Activated CD4-positive, alpha-beta T cell treated with anti-CD3 and anti-CD28 coated beads, Interleukin-2, Interleukin-6, amounts not matched to agents 100 ng/mL and 50 ng/mL, durations not matched to agents 16 hours and 8 hours (primary cell): Measurements from ENCODE around the gene CPNE2.
"Not testable (repeated sequence)": the region's sequence is repeated elsewhere in the genome, so short reads cannot be mapped to it uniquely, and the experiment has no call there.

Source experiments
- DNase-seq: peaks from one replicate; pipeline ENCODE4 v3.0.0-alpha.2; 2020

The CPNE2 gene

GRCh38 chr16:57091975-57092785 lies at the start of gene CPNE2:
Gene CPNE2, plus strand, starts transcription at chr16:57092583. Its CDS starts 18,160 bp downstream, at chr16:57110743.
- DNase-seq, result peak; percentile 45

GRCh38 chr16:57043248-57043647 lies 49.1 kb upstream of the CPNE2 start:
- no peak for DNase-seq

GRCh38 chr16:57044931-57045693 lies 47.3 kb upstream of the CPNE2 start:
- no peak for DNase-seq

- no peak for DNase-seq
Measured at GRCh38 chr16:57045694-57046381, 46.5 kb upstream of the CPNE2 start.

GRCh38 chr16:57048095-57048494 lies 44.3 kb upstream of the CPNE2 start:
- no peak for DNase-seq

- peak; percentile 40 for DNase-seq
Measured at GRCh38 chr16:57049678-57050077, 42.7 kb upstream of the CPNE2 start.

- DNase-seq, result no peak
Measured at GRCh38 chr16:57051696-57052228, 40.6 kb upstream of the CPNE2 start.

- no peak for DNase-seq
Measured at GRCh38 chr16:57053206-57053605, 39.2 kb upstream of the CPNE2 start.

- no peak for DNase-seq
Measured at GRCh38 chr16:57054338-57054737, 38.0 kb upstream of the CPNE2 start.

GRCh38 chr16:57054771-57055170 lies 37.6 kb upstream of the CPNE2 start:
- no peak for DNase-seq

- no peak for DNase-seq
Measured at GRCh38 chr16:57055671-57056070, 36.7 kb upstream of the CPNE2 start.

- no peak for DNase-seq
Measured at GRCh38 chr16:57058291-57058861, 34.0 kb upstream of the CPNE2 start.

- DNase-seq, result no peak
Measured at GRCh38 chr16:57060323-57061083, 31.9 kb upstream of the CPNE2 start.

- no peak for DNase-seq
Measured at GRCh38 chr16:57061084-57061905, 31.1 kb upstream of the CPNE2 start.

- no peak for DNase-seq
Measured at GRCh38 chr16:57062329-57062728, 30.1 kb upstream of the CPNE2 start.

- not testable (repeated sequence) for DNase-seq
Measured at GRCh38 chr16:57063189-57063588, 29.2 kb upstream of the CPNE2 start.

- DNase-seq, result no peak
Measured at GRCh38 chr16:57064995-57065394, 27.4 kb upstream of the CPNE2 start.

GRCh38 chr16:57066625-57067024 lies 25.8 kb upstream of the CPNE2 start:
- DNase-seq, result no peak

- no peak for DNase-seq
Measured at GRCh38 chr16:57067347-57067746, 25.0 kb upstream of the CPNE2 start.

- DNase-seq, result no peak
Measured at GRCh38 chr16:57069053-57069452, 23.3 kb upstream of the CPNE2 start.
